VCaP (cell line): ENCODE measurements around the gene CDC42EP4.

ENCODE experiments used
- H3K27ac ChIP-seq: fragments of 450-650 bp; 2 replicates; pipeline ENCODE4 v1.5.1; 2017
- CTCF ChIP-seq: fragments of 450-650 bp; conservative IDR thresholded peaks from 2 replicates; pipeline ENCODE4 v1.5.1; 2017; ENCODE audit warnings: mild to moderate bottlenecking, moderate library complexity

CDC42EP4 gene

GRCh38 chr17:73349138-73349537 lies 37.3 kb upstream of the CDC42EP4 start:
- TF ChIP-seq CTCF: no peak
- H3K27ac ChIP-seq: no peak overlapping the region

GRCh38 chr17:73348829-73349095 lies 37.0 kb upstream of the CDC42EP4 start:
- TF ChIP-seq CTCF: no peak

GRCh38 chr17:73348018-73348828 lies 36.4 kb upstream of the CDC42EP4 start:
- H3K27ac ChIP-seq: no peak overlapping the region
- no peak for TF ChIP-seq CTCF

More at GRCh38 chr17:73348829-73349095, 37.0 kb upstream of the CDC42EP4 start:
- H3K27ac ChIP-seq: no peak overlapping the region

GRCh38 chr17:73347351-73347750 lies 35.5 kb upstream of the CDC42EP4 start:
- no peak for TF ChIP-seq CTCF
- H3K27ac ChIP-seq: no peak overlapping the region

GRCh38 chr17:73346501-73347162 lies 34.8 kb upstream of the CDC42EP4 start:
- no peak for TF ChIP-seq CTCF
- H3K27ac ChIP-seq: no peak overlapping the region

GRCh38 chr17:73343739-73344454 lies 32.1 kb upstream of the CDC42EP4 start:
- TF ChIP-seq CTCF: no peak
- H3K27ac ChIP-seq: no peak overlapping the region

GRCh38 chr17:73343168-73343634 lies 31.4 kb upstream of the CDC42EP4 start:
- no peak for TF ChIP-seq CTCF
- no peak overlapping the region for H3K27ac ChIP-seq
